Measurements from ENCODE around the gene FAM117B. TPM values are rescaled to one million over a fixed set of nuclear protein-coding genes. Genes with fewer than 3 reads are reported as not detected.

FAM117B gene
- total RNA-seq, 3 donors from 2014 or later (not counting 1 experiment from before 2014, with no cell fraction given), result 11.6 to 14.2 (median 13.1) TPM

GRCh38 chr2:202815548-202816360 is 181.0 kb downstream of the FAM117B start:
- H3K4me1 Mint-ChIP-seq, result no peaks in the 10 kb centered on the region
- no peaks in the 10 kb centered on the region for H3K9me3 Mint-ChIP-seq
- Histone ChIP-seq H3K27ac (ENCODE audit: low read length) (no peak overlapping the region), H3K4me3 (ENCODE audit: low read length) (no peak overlapping the region), H3K9me3 (ENCODE audit: control insufficient read depth, insufficient read depth, low read length) (no peaks in the 10 kb centered on the region), H3K27me3 (ENCODE audit: control insufficient read depth, insufficient read depth, low read length) (no peaks in the 10 kb centered on the region), H3K36me3 (ENCODE audit: control insufficient read depth, insufficient read depth, low read length) (no peaks in the 10 kb centered on the region), H3K4me1 (ENCODE audit: control insufficient read depth, insufficient read depth, low read length) (no peaks in the 10 kb centered on the region)
- ATAC-seq (no peak), DNase-seq (no peak)
- no peak overlapping the region for H3K27ac Mint-ChIP-seq
- H3K4me3 Mint-ChIP-seq, result no peak overlapping the region
- H3K36me3 Mint-ChIP-seq, result peaks cover 17% of the 10 kb centered on the region
- TF ChIP-seq, protein P1, sequence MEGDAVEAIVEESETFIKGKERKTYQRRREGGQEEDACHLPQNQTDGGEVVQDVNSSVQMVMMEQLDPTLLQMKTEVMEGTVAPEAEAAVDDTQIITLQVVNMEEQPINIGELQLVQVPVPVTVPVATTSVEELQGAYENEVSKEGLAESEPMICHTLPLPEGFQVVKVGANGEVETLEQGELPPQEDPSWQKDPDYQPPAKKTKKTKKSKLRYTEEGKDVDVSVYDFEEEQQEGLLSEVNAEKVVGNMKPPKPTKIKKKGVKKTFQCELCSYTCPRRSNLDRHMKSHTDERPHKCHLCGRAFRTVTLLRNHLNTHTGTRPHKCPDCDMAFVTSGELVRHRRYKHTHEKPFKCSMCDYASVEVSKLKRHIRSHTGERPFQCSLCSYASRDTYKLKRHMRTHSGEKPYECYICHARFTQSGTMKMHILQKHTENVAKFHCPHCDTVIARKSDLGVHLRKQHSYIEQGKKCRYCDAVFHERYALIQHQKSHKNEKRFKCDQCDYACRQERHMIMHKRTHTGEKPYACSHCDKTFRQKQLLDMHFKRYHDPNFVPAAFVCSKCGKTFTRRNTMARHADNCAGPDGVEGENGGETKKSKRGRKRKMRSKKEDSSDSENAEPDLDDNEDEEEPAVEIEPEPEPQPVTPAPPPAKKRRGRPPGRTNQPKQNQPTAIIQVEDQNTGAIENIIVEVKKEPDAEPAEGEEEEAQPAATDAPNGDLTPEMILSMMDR (IDR thresholded peaks at IDR 0.05), result no peak
- H3K27me3 Mint-ChIP-seq (ENCODE audit: low read depth in 2 of 2), result no peaks in the 10 kb centered on the region
- intact Hi-C loops (cut with micrococcal nuclease), result no loop called here
- WGBS (ENCODE audit: insufficient coverage), result 99% methylated on average over 4 of the region's 4 CpGs

GRCh38 chr2:202817771-202818170 is 183.0 kb downstream of the FAM117B start:
- WGBS (ENCODE audit: insufficient coverage), result no CpG with 5 or more reads among the region's 1 CpG
- intact Hi-C loops (cut with micrococcal nuclease), result no loop called here
- no peak for DNase-seq
- H3K4me1 Mint-ChIP-seq, result no peaks in the 10 kb centered on the region
- no peak overlapping the region for H3K4me3 Mint-ChIP-seq
- no peak for ATAC-seq
- H3K36me3 Mint-ChIP-seq, result peaks cover 14% of the 10 kb centered on the region
- no peak overlapping the region for H3K27ac Mint-ChIP-seq
- H3K27me3 ChIP-seq (ENCODE audit: control insufficient read depth, insufficient read depth, low read length), result no peaks in the 10 kb centered on the region
- H3K9me3 Mint-ChIP-seq, result no peaks in the 10 kb centered on the region
- no peaks in the 10 kb centered on the region for H3K9me3 ChIP-seq (ENCODE audit: control insufficient read depth, insufficient read depth, low read length)
- H3K27me3 Mint-ChIP-seq (ENCODE audit: low read depth in 2 of 2), result no peaks in the 10 kb centered on the region
- TF ChIP-seq, protein P1 (IDR thresholded peaks at IDR 0.05), result no peak
- no peaks in the 10 kb centered on the region for H3K36me3 ChIP-seq (ENCODE audit: control insufficient read depth, insufficient read depth, low read length)
- no peak overlapping the region for H3K27ac ChIP-seq (ENCODE audit: low read length)
- no peak overlapping the region for H3K4me3 ChIP-seq (ENCODE audit: low read length)
- H3K4me1 ChIP-seq (ENCODE audit: control insufficient read depth, insufficient read depth, low read length), result no peaks in the 10 kb centered on the region

- H3K4me3 Mint-ChIP-seq, result no peak overlapping the region
- no peaks in the 10 kb centered on the region for H3K9me3 Mint-ChIP-seq
- DNase-seq, result no peak
- Histone ChIP-seq H3K9me3 (ENCODE audit: control insufficient read depth, insufficient read depth, low read length) (no peaks in the 10 kb centered on the region), H3K27ac (ENCODE audit: low read length) (no peak overlapping the region), H3K4me3 (ENCODE audit: low read length) (no peak overlapping the region), H3K36me3 (ENCODE audit: control insufficient read depth, insufficient read depth, low read length) (no peaks in the 10 kb centered on the region), H3K27me3 (ENCODE audit: control insufficient read depth, insufficient read depth, low read length) (no peaks in the 10 kb centered on the region), H3K4me1 (ENCODE audit: control insufficient read depth, insufficient read depth, low read length) (no peaks in the 10 kb centered on the region)
- 100% methylated on average over 3 of the region's 3 CpGs for WGBS (ENCODE audit: insufficient coverage)
- H3K36me3 Mint-ChIP-seq, result peaks cover 14% of the 10 kb centered on the region
- intact Hi-C loops (cut with micrococcal nuclease), result no loop called here
- TF ChIP-seq, protein P1 (IDR thresholded peaks at IDR 0.05), result no peak
- H3K27me3 Mint-ChIP-seq (ENCODE audit: low read depth in 2 of 2), result no peaks in the 10 kb centered on the region
- no peak overlapping the region for H3K27ac Mint-ChIP-seq
- no peak for ATAC-seq
- H3K4me1 Mint-ChIP-seq, result no peaks in the 10 kb centered on the region
These were observed 183.6 kb downstream of the FAM117B start for GRCh38 chr2:202818321-202818720.

Other genes starting within 250 kb of the FAM117B start
- 10 to 100 TPM in 2 of 3 donors, 1 to 10 TPM in 1; 9.0 to 15.5 (median 10.4) TPM for gene ICA1L, start 236.8 kb downstream of the FAM117B start, total RNA-seq

Measured in natural killer cell (primary cell).